Activated CD4-positive, alpha-beta T cell treated with anti-CD3 and anti-CD28 coated beads, Interleukin-2, Interleukin-6, amounts not matched to agents 100 ng/mL and 50 ng/mL, durations not matched to agents 16 hours and 8 hours (primary cell): ENCODE data around the gene NKAPD1.
A peak's percentile ranks its signal among the peaks of the same experiment; 100 is the strongest.
"Not testable (repeated sequence)": the region's sequence is repeated elsewhere in the genome, so short reads cannot be mapped to it uniquely, and the experiment has no call there.

ENCODE experiments used
- DNase-seq: peaks from one replicate; pipeline ENCODE4 v3.0.0-alpha.2; 2020

NKAPD1 gene

DNA sequence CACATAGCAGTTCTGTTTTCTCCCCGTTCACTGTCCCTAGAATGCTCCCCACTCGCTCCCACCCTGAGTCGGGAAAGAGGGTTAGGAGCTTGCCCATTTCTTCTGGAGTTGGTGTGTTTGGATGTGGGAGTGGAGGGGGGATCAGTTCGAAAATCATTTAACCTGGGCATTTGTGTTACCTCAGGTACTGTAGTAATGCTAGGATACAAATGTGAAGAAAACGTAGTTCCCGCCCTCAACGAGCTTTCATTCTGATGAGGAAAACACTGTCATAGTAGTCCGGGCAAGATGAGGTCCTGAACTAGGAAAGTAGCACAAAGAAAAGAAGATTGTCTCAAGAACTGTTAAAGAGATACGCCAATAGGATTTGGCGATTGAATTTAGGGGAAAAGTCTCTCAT lies 13.1 kb downstream of the NKAPD1 start:
- DNase-seq, result peak; percentile 2

GRCh38 chr11:112095302-112095701 lies 21.2 kb downstream of the NKAPD1 start:
- DNase-seq, result not testable (repeated sequence)

DNA sequence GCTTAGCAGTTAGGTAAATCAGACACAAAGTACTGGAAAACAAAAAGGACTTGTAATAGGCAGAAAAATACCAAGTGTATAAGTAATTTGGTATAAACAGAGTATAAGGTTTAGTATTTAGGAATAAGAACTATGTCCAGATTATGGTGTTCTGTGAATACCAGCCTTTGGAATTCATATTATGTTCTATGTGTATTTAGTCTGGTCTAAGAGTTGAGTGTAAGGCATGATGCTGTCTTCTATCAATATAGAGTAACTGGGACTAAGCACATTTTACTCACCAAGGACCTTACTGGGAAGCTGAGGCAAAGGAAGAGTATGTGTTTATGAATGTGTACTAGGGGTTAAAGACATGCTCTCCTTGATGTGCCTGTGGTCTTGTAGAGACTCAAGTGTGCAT lies 22.1 kb downstream of the NKAPD1 start:
- DNase-seq, result no peak

DNA sequence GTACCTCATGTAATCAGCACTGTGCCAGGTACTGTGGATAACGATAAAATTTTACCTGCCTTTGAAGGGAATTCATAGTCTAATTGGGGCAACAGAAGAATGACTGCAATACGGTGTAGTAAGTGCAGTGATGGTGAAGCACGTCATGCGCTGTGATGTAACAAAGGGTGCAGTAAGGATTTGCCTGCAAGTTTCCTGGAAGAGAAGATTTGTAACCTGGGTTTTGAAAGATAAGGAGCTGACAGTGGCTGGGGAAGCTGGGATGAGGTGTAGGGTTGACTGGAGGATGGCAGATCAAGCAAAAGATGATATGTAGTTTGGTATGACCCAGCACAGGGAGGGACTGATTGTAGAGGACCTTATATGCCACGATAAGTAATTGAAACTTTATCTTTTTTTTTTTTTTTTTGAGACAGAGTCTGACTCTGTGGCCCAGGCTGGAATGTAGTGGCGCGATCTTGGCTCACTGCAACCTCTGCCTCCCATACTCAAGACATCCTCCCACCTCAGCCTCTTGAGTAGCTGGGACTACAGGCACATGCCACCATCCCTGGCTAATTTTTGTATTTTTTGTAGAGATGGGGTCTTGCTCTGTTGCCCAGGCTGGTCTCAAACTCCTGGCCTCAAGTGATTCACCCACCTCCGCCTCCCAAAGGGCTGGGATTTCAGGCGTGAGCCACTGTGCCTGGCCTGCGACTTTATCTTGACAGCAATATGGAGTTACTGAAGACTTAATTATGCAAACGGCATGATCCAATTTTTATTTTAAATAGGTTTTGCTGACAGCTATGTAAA lies 23.8 kb downstream of the NKAPD1 start:
- no peak for DNase-seq

DNA sequence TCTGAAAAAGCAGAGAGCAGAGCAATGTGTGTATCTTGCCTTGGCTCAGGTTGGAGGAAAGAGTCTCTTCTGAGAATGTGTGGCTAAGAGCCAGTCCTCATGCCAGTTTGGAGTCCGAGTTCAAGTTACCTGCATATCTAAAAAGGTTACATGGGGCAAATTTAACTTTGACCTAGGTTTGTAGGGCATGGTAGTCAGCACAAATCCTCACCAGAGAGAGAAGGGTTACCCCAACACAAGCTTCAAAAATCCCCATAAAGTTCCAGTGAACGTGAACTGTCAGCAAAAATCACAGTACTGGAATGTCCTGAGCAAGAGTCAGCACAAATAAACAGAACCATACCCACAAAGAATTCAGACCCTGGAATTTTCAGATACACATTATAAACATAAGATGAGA lies 26.4 kb downstream of the NKAPD1 start:
- DNase-seq, result no peak

DNA sequence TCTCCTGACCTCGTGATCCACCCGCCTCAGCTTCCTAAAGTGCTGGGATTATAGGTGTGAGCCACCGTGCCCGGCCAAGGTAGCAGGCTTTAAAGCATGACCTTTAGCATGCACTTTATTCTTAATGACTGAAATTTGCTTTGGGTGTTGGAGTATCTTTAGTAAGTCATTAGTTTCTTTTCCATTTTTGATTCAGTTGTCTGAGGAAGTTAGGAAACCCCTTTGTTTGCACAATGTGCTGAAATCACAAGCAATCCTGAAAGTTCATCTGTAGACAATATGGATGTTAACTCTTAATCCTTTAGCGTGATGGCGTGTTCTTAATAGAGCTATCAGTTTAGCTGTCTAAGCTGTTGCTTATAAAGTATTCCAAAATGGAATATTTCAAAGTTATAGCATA lies 29.3 kb downstream of the NKAPD1 start:
- no peak for DNase-seq

GRCh38 chr11:112106070-112106469 lies 32.0 kb downstream of the NKAPD1 start:
- DNase-seq, result no peak

- DNase-seq, result peak; percentile 63
These were observed 39.7 kb downstream of the NKAPD1 start for GRCh38 chr11:112113539-112114457.

DNA sequence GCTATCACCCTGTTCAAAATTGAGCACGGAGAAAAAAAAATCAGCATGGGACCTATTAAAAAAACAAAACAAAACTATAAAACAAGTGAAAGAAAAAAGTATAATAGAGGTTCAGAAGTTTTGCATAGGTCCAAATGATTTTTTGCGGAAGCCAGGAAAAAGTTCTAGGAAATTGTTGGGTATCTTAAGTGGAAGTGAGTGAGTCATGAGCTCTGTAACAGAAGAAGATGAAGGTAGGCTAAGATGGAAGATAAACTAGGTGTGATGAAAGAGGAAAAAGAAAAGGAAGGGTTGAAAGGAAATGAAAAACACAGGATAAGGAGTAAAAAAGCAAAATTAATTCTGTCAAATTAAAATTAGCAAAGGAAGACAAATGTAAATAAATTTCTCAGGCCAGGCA lies 40.4 kb downstream of the NKAPD1 start:
- no peak for DNase-seq

- no peak for DNase-seq
These were observed 41.3 kb downstream of the NKAPD1 start for GRCh38 chr11:112115386-112115785.

GRCh38 chr11:112118176-112118575 lies 44.1 kb downstream of the NKAPD1 start:
- DNase-seq, result peak; percentile 47

GRCh38 chr11:112121981-112122615 lies 48.0 kb downstream of the NKAPD1 start:
- no peak for DNase-seq

DNA sequence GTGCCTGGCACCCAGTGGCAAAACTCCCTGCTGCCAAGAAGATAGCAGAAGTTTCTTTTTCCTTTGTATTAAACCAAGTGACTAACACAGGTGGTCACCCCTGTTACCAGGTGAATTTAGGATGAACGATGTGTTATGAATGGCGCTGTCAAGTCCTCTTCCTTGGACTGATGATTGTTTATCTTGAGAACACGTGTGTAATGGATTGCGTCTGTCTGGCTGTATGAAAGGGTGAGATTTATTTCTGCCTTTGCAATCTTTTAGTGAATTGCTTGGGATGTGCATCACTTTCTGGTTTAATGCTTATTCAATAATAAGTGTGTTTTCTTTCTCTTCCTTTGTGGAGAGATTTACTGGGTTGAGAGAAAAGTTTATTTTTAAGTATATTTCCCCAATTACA lies 49.0 kb downstream of the NKAPD1 start:
- no peak for DNase-seq

- DNase-seq, result no peak
These were observed 53.0 kb downstream of the NKAPD1 start for GRCh38 chr11:112127056-112127455.

DNA sequence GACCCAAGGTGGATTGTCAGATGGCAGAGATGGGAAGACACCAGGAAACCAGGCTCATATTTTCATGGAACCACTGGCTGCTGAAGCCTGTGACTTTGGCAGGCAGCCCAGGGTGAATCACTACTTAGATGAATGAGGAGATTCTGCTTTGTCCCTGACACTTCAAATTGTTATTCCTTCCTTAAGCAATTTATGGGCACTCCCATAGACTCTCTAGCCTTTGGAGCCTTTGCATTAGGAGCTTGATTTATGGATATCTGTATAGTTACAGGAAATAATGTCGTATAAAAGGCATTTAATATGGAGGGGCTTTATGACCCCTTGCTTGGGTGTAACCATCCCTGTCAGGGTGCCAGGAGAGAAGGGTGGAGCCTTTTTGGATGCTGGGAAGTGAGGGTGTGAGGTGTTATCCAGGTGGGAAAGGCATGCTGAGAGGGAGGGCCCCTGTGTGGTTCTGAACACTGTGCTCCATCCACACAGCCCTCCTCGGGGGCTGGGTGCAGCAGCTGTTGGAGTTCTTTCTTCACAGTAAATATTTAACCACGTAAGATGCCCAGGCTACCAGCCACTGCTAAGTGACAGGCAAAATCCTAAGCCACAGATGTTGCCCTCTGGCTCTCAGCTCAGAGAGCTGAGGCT lies 54.5 kb downstream of the NKAPD1 start:
- no peak for DNase-seq

- no peak for DNase-seq
These were observed 55.6 kb downstream of the NKAPD1 start for GRCh38 chr11:112129656-112130055.

DNA sequence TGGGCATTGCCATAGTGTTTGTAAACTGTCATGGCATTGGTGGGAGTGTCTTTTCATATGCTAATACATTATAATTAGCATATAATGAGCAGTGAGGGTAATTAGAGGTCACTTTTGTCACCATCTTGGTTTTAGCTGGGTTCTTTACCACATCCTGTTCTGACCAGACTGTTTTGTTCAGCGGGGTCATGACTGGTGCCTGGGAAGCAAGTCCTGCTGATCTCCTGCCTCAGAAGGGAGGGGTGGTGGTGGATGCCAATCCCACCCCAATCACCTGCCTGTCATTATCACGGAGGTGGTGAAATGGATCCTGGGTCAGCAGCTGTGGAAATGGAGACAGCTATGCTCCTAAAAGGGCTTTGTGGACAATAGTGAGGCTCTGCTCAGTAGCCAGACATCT lies 58.6 kb downstream of the NKAPD1 start:
- DNase-seq, result no peak

- no peak for DNase-seq
These were observed 60.4 kb downstream of the NKAPD1 start for GRCh38 chr11:112134473-112134872.
